HG03565 (cell line): ENCODE results near the gene IL20.

Experiments
- ATAC-seq: cut with Tn5 transposase; IDR thresholded peaks from one replicate; pipeline ENCODE4 v1.9.1; 2021; ENCODE audit warnings: mild to moderate bottlenecking, moderate library complexity; ENCODE audit not compliant: unreplicated experiment

The IL20 gene, protein sequence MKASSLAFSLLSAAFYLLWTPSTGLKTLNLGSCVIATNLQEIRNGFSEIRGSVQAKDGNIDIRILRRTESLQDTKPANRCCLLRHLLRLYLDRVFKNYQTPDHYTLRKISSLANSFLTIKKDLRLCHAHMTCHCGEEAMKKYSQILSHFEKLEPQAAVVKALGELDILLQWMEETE

DNA sequence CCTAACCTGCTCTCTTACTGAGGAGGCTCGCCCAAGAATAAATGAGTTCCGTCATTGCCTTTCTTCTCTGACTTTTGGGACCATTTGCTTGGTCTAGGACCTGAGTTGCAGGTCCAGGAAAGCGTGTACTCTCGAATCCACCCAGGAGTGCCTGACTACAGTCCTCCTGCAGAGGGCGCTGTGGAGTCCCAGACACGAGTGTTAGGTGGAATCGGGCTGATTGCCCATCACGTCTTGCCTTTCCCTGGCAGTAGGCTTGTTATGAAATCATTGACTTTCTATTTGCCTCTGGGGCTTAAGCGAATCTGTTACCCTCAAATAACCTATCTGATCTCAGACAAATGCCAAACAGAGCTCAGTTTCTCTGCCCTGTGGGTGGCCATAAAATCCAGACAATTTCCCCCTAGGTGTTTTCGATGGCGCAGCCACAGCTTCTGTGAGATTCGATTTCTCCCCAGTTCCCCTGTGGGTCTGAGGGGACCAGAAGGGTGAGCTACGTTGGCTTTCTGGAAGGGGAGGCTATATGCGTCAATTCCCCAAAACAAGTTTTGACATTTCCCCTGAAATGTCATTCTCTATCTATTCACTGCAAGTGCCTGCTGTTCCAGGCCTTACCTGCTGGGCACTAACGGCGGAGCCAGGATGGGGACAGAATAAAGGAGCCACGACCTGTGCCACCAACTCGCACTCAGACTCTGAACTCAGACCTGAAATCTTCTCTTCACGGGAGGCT is at the start of gene IL20:
Gene IL20, plus strand, starts transcription at position 685 of the 733 bp plus-strand sequence. CDS start 230 bp downstream, outside the sequence.
- no peak for ATAC-seq

DNA sequence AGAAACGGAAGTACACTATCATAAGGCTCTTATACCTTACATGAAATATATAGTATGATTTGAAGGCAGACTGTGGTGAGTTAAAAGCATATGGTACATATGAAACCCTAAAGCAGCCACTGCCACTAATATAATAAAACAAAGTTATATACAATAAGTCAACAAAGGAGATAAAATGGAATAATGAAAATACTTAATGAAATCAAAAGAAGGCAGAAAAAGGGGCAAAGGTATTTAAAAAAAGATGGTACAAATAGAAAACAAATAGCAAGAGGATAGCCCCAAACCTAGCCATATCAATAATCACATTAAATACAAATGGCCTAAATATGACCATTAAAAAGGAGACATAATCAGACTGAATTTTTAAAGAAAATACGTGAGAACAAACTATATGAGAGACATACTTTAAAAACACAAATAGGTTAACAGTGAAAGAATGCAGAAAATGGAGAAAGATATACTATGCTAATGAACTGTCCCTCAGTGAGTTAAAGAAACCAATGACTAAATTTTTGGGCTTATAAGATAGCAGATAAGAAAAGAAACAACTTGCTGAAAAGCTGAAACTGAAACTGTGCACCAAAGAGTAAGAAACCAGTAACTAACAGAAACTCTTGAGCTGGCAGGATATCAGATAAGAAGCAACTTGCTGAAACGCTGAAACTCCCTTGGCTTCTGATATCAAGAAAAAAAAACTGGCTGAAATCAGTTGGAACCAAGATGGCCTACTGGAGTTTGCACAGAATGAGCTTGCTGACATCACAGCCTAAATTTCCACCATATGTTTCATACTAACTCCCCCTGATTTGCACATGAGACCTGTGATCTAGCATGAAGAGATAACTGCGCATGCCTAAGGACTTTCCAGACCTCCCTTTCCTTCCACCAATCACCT is 48.8 kb upstream of the IL20 start:
- ATAC-seq, result peak; percentile 49

GRCh38 chr1:206821493-206821892 is 43.9 kb upstream of the IL20 start:
- no peak for ATAC-seq

DNA sequence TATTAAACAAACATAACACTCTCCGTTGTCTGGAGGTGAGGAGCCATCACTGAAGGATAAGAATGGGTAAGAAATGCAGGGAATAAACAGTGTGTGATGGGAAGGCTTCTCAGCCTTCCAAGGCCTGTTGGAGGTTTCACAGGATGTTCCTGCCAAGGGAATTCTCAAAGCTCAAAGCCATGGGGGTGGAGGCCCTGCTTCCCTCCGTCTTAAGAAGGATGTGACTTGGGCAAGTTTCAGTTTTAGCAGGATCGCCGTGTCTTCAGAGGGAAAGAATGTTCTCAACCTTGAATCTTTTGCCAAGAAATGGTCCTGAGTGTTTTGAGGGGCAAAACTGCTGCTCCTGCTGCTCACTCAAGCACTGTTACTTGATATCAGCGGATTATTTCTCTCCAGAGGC is 41.7 kb upstream of the IL20 start:
- no peak for ATAC-seq

DNA sequence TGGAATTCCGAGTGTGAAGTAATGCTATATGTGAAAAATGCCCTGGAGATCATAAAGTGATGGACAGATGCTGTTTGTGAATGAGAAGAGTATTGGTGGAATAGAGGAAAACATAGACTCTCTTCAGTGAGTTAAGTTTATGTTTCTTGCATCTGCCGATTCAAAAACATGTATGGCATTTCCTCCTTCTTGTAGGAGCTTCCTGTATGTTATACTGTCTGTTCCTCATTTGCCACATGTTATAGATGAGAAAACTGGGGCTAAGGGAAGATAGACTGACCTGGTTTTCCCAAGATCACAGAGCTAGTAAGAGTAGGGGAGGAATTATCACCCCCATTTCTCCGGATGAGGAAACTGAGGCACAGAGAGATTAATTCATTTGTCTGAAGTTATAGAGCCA is 41.1 kb upstream of the IL20 start:
- no peak for ATAC-seq

GRCh38 chr1:206826394-206826793 is 39.0 kb upstream of the IL20 start:
- ATAC-seq, result no peak

DNA sequence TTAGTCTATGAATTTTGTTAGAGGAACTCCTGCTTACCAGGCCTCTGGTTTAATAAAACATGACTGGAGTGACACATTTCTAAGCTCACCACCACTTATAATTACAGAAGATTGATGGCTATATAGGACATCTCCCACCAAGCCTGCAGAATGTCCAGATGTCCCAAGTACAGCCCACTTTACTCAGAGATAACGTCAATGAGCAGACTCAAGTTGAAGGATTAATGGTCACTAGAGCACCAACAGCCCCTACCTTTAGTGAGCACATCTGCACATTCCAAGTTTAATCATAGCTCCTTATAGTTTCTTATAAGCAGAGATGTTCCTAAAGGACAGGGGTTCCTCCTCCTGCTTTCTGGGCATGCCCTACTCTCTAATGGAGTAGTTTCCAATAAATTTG is 37.4 kb upstream of the IL20 start:
- ATAC-seq, result no peak

GRCh38 chr1:206828765-206829164 is 36.7 kb upstream of the IL20 start:
- no peak for ATAC-seq

DNA sequence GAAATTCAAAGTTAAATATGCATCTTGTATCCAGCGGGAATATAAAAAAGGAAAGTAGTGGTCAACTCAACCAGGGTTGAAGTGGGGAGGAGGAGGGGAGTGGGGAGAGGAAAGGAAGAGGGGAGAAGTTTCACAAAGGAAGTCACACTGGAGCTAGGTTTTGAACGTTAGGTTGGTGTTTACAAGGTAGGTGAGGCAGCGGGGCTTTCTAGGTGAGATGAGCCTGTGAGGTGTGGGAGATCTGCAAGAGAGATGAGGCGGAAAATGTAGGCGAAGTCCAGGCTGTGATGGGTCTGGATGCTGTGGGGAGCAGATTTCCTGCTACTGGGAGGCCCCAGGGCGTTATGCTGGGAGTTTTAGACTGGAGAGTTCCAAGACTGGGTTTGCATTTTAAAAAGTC is 36.1 kb upstream of the IL20 start:
- ATAC-seq, result no peak

DNA sequence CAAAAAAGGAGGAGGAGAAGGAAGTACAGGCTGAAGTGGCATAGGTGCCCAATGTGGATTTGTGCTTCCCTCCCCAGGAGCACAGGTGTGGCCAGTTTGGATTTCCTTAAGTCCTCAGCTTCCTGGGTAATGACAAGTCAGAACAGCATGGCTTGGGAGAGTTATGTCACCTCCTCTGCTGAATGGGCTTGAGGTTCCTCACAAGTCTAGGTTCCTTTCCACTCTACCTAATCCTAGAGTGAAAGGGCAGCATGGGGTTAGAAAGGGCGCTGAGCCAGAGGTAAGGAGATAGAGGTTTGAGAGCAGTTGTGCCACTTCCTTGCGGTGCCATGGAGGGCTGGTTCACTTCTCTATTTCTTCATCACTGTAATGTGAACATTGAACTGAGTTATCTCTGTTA is 35.5 kb upstream of the IL20 start:
- ATAC-seq, result no peak

DNA sequence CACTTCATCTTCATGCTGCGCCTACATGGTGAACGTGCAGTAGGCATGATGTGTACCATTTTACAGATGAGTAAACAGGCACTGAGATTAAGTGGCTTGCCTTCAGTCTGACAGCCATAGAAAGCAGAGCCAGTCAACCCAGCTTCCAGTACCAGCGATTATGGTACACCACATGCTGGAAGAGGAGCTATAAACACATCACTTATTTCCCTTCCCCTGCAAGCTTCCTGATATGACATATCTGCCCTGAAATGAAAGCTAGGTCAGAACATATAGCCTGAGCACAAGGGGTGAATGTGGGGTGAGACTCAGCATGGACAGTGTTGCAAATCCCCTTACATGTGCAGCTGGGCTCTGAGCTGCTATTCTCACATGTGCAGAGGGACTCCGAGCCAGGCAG is 33.8 kb upstream of the IL20 start:
- no peak for ATAC-seq

- ATAC-seq, result no peak
These were observed 33.0 kb upstream of the IL20 start for GRCh38 chr1:206832352-206832880.

DNA sequence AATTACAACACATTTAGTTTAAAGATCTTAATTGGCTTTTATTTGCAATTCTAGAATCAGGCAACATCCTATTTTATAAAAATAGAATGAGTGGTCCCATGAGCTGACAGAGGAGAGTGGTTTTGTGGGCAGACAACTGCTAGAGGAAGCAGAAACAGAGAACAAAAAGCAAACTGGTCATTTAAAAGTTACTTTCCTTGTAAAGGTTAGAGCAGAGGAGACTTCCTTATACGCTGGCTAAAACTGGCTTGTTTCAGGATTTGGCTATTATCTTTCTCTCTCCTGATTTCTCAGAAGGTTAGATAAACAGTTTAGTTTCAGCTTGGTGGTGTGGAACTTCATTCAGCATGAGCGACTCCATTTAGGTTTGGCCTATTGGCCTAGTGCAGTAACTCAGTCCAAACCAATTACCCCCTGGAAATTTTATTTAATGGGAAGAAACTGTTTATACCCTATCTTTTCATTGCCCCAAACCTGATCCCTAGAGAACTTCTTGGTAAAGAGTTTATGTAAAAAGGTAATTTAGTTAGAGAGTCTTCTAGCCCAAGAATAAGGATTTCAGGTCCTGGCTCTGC is 32.2 kb upstream of the IL20 start:
- ATAC-seq, result no peak

- no peak for ATAC-seq
These were observed 31.6 kb upstream of the IL20 start for GRCh38 chr1:206833801-206834200.

DNA sequence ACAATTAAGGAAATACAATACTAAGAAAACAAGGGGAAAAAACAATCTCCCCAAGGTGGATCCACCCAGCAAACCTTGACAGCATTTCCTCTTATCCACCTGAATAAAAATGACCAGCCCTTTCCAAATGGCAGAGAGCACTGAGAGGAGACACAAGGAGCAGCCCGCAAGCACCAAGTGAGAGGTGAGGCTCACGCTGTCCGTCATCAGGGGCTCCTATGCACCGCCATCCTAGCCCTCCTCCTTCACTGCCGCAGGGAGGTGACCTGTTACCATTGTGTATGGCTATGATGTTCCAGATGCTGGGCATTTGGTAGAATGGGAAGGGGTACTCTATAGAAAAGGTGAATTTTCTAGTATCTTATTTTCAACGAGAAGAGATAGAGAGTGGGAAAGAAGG is 31.2 kb upstream of the IL20 start:
- ATAC-seq, result no peak

GRCh38 chr1:206834711-206835110 is 30.7 kb upstream of the IL20 start:
- no peak for ATAC-seq

- no peak for ATAC-seq
These were observed 30.2 kb upstream of the IL20 start for GRCh38 chr1:206835186-206835585.

- no peak for ATAC-seq
These were observed 29.3 kb upstream of the IL20 start for GRCh38 chr1:206836111-206836510.

DNA sequence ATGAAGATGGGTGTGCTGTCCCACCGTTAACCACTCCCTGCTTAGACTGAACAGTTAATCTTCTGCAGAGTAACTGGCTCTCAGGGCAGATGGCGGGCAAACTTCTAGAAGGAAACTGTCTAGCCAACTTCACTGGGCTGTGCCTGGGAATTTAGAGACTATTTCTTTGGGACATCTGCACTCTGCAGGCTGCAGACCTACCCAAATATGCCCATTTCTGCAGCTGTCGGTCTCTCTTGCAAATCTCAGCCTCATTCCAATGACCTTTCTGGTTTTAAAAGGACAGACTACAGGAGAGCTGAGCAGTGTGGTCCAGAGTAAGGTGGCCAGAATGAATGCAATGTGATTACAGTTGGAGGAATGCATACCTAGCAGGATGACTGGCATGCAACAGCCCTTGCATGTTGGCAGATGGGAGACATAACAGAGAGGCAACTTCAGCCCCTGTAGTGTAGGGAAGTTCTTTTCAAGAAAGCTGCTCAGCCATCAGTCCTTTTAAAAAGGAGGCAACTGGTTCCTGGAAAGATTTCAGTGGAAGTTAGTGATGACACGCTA is 26.3 kb upstream of the IL20 start:
- ATAC-seq, result no peak

- no peak for ATAC-seq
These were observed 25.6 kb upstream of the IL20 start for GRCh38 chr1:206839857-206840256.
